NCI-H1092 (cell line): ENCODE data around the gene NME2.

ENCODE experiments used
- DNase-seq: peaks from one replicate; lab custom pipeline; 2025; lab: John Stamatoyannopoulos, UW

NME2 gene

GRCh38 chr17:51203838-51204237, 37.6 kb downstream of the NME2 start:
- DNase-seq, result no peak

DNA sequence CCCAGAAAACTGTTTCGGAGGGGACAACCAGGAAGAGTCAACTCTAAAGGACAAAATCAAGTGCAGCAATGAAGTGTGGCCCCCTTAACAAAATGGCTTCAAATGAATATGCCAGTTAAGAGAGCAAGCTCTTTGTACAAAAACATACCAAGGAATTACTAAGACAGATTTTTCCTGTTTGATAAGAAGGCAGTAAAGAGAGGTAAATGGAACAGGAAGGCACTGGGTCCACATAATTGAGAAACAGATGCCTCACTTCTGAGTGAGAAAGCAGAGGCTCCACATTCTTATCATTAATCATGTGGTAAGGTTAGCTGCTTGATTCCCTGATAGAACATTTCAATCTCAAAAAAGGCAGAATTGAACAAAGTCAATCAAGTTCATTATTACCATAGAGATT, 48.7 kb downstream of the NME2 start:
- no peak for DNase-seq

GRCh38 chr17:51217946-51218345, 51.7 kb downstream of the NME2 start:
- no peak for DNase-seq

DNA sequence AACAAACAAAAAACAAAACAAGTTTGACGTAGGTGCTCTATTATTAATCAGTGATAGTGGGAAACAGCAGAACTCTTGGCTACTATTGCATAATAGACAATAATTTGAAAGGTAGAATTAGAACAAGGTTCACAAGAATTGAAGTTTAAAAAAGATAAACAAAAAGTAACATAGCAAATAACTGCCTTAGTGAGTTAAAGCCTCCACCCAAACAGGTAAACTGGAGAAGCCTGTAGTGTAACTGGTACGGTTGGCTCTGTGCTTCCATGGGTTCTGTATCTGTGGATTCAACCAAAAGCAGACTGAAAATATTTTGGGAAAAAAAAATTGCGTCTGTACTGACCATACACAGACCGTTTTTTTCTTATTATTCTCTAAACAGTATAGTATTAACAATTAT, 55.1 kb downstream of the NME2 start:
- no peak for DNase-seq
